Neutrophil (primary cell): Measurements from ENCODE around the gene CD247.

Experiments used
- H3K27ac ChIP-seq: fragments of 200-600 bp; sonication (generic); 2 replicates; pipeline ENCODE4 v1.5.1; 2016; ENCODE audit warnings: mild to moderate bottlenecking, moderate library complexity
- H3K27me3 ChIP-seq: fragments of 200-600 bp; sonication (generic); 2 replicates; pipeline ENCODE4 v1.6.0; 2016; ENCODE audit warnings: mild to moderate bottlenecking
- H3K36me3 ChIP-seq: fragments of 200-600 bp; sonication (generic); 2 replicates; pipeline ENCODE4 v1.5.1; 2017
- H3K4me1 ChIP-seq, 2 experiments: fragments of 200-600 bp in 1 of 2; sonication (generic) in 1 of 2; 1 replicate in 1 of 2; 2 replicates in 1 of 2; pipeline versions ENCODE4 v1.5.1 to v1.6.1; 2013 to 2016; ENCODE audit warnings: low read depth in 1 of 2, low read length in 1 of 2, mild to moderate bottlenecking in 1 of 2, moderate library complexity in 1 of 2; ENCODE audit not compliant: control insufficient read depth in 1 of 2, insufficient read depth in 1 of 2
- H3K4me3 ChIP-seq, 2 experiments: fragments of 200-600 bp in 1 of 2; sonication (generic) in 1 of 2; 1 replicate in 1 of 2; 2 replicates in 1 of 2; pipeline ENCODE4 v1.5.1; 2013 to 2016; ENCODE audit warnings: low read depth in 1 of 2, low read length in 1 of 2, mild to moderate bottlenecking in 1 of 2, moderate library complexity in 1 of 2
- H3K9me3 ChIP-seq: fragments of 200-600 bp; sonication (generic); 2 replicates; pipeline ENCODE4 v1.5.1; 2016
- TF ChIP-seq, protein P1 (sequence below): fragments of 200-600 bp; sonication (generic); IDR thresholded peaks from 2 replicates; pipeline ENCODE4 v1.5.1; 2016; ENCODE audit warnings: antibody characterized with exemption

The CD247 gene

DNA sequence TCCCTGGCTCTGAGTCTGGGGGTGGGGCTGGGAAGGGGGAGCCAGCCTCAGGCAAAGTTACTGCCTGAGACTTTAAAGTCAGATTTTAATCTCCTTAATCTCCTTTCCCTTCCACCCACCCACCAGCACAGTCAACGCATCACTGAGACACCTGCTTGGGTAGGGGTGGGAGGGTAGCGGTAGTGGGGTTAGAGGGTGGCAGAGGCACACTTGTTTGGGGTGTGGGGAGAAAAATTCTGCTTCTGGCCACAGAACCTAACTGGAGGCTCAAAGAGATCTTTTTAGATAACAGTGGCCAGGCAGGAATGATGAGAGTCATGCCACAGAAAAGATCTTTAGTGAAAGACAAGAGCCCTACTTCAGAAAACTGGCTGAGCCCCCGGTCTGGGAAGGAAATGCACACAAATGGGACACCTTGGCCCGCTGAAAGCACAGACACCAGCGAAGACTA lies 44.1 kb downstream of the CD247 start:
- Histone ChIP-seq H3K4me3 (no peak overlapping the region), H3K27me3 (no peaks in the 10 kb centered on the region), H3K9me3 (no peaks in the 10 kb centered on the region), H3K4me1 (no peaks in the 10 kb centered on the region), H3K36me3 (no peaks in the 10 kb centered on the region), H3K27ac (no peak overlapping the region)
- TF ChIP-seq, protein P1, sequence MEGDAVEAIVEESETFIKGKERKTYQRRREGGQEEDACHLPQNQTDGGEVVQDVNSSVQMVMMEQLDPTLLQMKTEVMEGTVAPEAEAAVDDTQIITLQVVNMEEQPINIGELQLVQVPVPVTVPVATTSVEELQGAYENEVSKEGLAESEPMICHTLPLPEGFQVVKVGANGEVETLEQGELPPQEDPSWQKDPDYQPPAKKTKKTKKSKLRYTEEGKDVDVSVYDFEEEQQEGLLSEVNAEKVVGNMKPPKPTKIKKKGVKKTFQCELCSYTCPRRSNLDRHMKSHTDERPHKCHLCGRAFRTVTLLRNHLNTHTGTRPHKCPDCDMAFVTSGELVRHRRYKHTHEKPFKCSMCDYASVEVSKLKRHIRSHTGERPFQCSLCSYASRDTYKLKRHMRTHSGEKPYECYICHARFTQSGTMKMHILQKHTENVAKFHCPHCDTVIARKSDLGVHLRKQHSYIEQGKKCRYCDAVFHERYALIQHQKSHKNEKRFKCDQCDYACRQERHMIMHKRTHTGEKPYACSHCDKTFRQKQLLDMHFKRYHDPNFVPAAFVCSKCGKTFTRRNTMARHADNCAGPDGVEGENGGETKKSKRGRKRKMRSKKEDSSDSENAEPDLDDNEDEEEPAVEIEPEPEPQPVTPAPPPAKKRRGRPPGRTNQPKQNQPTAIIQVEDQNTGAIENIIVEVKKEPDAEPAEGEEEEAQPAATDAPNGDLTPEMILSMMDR = no peak

DNA sequence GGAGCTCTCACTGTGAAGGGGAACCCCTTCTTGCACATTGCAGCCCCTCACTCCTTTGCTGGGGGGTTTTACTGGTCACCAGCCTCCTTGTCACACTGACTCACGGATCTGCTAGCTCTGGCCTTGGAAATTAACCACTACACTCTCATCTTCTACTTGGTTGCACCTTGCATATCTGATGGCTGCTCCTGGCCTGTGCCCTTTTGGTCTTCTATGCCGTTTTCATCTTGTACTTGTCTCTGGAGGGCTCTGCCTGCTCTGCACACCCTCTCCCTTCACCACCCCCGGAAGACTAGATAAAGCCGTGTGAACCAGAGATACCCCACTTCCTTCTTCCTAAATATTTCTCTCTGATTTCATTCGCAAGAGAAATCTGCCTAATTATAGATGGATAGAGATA lies 44.6 kb downstream of the CD247 start:
- Histone ChIP-seq H3K4me1 (no peaks in the 10 kb centered on the region), H3K9me3 (no peaks in the 10 kb centered on the region), H3K36me3 (no peaks in the 10 kb centered on the region), H3K27me3 (no peaks in the 10 kb centered on the region), H3K27ac (no peak overlapping the region), H3K4me3 (no peak overlapping the region)
- TF ChIP-seq, protein P1 = no peak

DNA sequence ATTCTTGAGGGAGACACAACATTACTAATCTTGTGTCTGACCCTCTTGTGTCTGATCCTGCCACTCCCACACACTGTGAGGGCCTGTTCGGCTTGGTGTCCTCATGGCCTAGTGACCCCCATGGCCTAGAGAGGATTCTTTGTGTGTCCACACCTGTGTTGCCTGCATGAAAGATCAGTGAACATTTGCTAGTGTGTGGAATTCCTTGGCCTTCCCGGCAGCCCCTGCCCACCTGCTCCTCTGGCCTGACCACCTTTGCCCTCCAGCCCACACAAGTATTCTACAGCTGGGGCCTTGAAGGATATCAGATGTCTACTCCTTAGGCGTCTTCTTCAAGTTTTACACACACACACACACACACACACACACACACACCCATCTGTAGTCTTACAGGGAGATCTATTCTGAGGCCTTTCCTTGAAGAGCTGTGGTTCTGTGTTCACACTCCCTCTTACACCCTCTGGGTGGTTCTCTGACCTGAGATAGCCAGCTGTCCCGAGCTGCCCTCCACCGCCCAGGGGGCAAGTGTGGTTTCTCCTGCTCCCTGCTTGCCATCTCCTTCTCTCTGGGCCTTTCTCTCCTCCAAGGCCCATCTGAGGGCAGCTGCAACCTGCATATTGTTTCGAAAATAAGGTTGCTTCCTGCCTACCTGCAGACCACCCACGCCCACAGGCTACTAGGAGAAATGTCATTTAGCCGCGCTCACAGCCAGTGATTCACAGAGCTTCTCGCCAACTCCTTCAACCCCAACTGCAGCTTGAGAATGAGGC lies 45.4 kb downstream of the CD247 start:
- H3K4me1 ChIP-seq = no peaks in the 10 kb centered on the region
- no peaks in the 10 kb centered on the region for H3K27me3 ChIP-seq
- H3K27ac ChIP-seq = no peak overlapping the region
- no peaks in the 10 kb centered on the region for H3K9me3 ChIP-seq
- H3K4me3 ChIP-seq = no peak overlapping the region
- TF ChIP-seq, protein P1 = no peak
- no peaks in the 10 kb centered on the region for H3K36me3 ChIP-seq

DNA sequence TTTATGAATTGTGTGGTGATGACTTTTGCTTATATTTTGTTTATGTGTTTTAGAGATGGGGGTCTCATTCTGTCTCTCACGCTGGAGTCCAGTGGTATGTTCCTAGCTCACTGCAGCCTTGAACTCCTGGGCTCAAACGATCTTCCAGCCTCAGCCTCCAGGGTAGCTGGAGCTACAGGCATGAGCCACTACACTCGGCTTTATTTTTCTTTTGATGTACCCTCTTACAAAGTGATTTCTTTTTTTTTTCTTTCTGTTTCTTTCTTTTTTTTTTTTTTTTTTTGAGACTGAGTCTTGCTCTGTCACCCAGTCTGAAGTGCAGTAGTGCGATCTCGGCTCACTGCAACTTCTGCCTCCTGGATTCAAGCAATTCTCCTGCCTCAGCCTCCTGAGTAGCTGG lies 46.8 kb downstream of the CD247 start:
- H3K4me3 ChIP-seq = no peak overlapping the region
- no peaks in the 10 kb centered on the region for H3K27me3 ChIP-seq
- no peaks in the 10 kb centered on the region for H3K9me3 ChIP-seq
- no peaks in the 10 kb centered on the region for H3K4me1 ChIP-seq
- TF ChIP-seq, protein P1 = no peak
- no peak overlapping the region for H3K27ac ChIP-seq
- no peaks in the 10 kb centered on the region for H3K36me3 ChIP-seq

DNA sequence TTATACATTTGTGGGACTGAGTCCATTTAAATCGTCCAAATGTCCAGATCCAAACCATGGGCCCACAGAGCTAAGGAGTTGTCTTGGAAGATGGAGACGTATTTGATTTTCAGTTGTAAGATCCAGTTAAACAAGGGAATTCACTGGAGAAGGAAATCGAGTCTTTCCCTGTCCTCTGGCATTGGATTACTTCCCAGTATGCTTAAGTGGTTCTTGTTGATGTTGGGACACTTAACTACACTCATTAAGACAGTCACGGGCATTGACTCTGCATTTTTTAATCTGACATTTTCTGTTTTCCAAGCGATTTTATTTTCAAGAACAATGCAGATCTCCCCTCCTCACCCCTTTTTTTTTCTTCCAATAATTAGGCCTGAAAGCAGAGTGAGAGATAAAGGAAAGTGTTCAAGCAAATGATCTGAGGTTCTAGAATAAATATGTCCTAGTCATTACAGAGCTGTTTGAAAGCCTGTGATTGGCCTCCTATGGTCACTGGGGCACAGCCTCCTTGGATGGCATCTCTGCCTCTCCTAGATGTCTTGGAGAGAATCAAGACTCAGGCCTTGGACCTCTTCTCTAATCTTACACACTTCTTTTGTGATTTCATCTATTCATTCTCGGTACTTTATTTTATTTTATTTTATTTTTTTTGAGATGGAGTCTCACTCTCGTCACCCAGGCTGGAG lies 48.9 kb downstream of the CD247 start:
- TF ChIP-seq, protein P1 = no peak
- Histone ChIP-seq H3K9me3 (no peaks in the 10 kb centered on the region), H3K4me3 (no peak overlapping the region), H3K27me3 (no peaks in the 10 kb centered on the region), H3K4me1 (no peaks in the 10 kb centered on the region), H3K36me3 (no peaks in the 10 kb centered on the region), H3K27ac (no peak overlapping the region)
